ENCODE measurements around the gene SLC25A47. TPM values are rescaled to one million over a fixed set of nuclear protein-coding genes. Genes with fewer than 3 reads are reported as not detected.

Gene SLC25A47
- total and polyA plus RNA-seq, 4 donors = 23.7 to 469 (median 291) TPM

- no peak for TF ChIP-seq ATF3 (IDR thresholded peaks at IDR 0.05)
Measured at GRCh38 chr14:100298551-100299237, 24.4 kb upstream of the SLC25A47 start (continued).

- no peak overlapping the region for H3K4me3 ChIP-seq (ENCODE audit: low read depth in 1 of 3, low read length in 3 of 3)
- WGBS = 94% methylated on average over 6 of the region's 6 CpGs
- no peaks in the 10 kb centered on the region for H3K9me3 ChIP-seq (ENCODE audit: control insufficient read depth in 4 of 4, low read length in 3 of 4)
- H3K36me3 ChIP-seq (ENCODE audit: control insufficient read depth in 4 of 4, insufficient read depth in 3 of 4, low read depth in 1 of 4, low read length in 3 of 4) = no peaks in the 10 kb centered on the region
- no peak overlapping the region for H3K27ac ChIP-seq (ENCODE audit: low read depth in 1 of 2, low read length in 2 of 2)
- TF ChIP-seq EGR1 (IDR thresholded peaks at IDR 0.05; ENCODE audit: low read depth in 2 of 2) (no peak), MAX (IDR thresholded peaks at IDR 0.05) (no peak), NR2F2 (IDR thresholded peaks at IDR 0.05) (no peak), ZBTB33 (IDR thresholded peaks at IDR 0.05) (no peak), FOXA1 (IDR thresholded peaks at IDR 0.05) (no peak), TAF1 (conservative IDR thresholded peaks at IDR 0.05) (no peak), HNF4A (conservative IDR thresholded peaks at IDR 0.05) (no peak), RAD21 (IDR thresholded peaks at IDR 0.05) (no peak), CTCF (IDR thresholded peaks at IDR 0.05; ENCODE audit: low read depth, low read length, missing input control) (no peak), REST (IDR thresholded peaks at IDR 0.05) (no peak), ATF3 (IDR thresholded peaks at IDR 0.05) (no peak), GABPA (IDR thresholded peaks at IDR 0.05 in 1 of 2, conservative IDR thresholded peaks at IDR 0.05 in 1 of 2) (no peak), HNF4G (IDR thresholded peaks at IDR 0.05) (no peak)
- H3K9ac ChIP-seq (ENCODE audit: low read depth in 1 of 2, low read length in 2 of 2) = no peak overlapping the region
- peaks cover 0 to 5% (median under 1%) of the 10 kb centered on the region in 4 donors for H3K4me1 ChIP-seq (ENCODE audit: control insufficient read depth in 4 of 4, insufficient read depth in 4 of 4, low read length in 3 of 4)
- no peak for DNase-seq (ENCODE audit: low spot score)
- no peaks in the 10 kb centered on the region for H3K27me3 ChIP-seq (ENCODE audit: control insufficient read depth in 4 of 4, insufficient read depth in 4 of 4, low read length in 3 of 4)
Measured at GRCh38 chr14:100299238-100299560, 23.9 kb upstream of the SLC25A47 start.
